ENCODE measurements around the gene FGF5.

DNA sequence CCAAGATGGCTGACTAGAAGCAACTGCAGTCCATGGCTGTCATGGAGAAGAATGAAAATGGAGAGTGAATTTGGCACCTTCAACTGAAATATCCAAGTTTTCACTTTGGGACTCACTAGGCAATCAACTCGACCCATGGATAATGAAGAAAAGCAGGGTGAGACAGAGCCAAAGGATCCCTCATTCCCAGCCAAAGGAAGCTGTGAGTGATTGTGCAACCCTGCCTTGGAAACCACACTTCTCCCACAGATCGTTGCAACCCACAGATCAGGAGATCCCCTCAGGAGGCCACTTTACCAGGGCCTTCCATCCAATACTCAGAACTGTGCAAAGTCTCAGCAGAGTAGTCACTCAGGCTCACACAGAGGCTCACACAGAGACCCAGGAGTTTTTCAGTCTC lies 73.6 kb downstream of the FGF5 start:
- TF ChIP-seq CTCF (IDR thresholded peaks at IDR 0.05), result no peak
- TF ChIP-seq POLR2A (IDR thresholded peaks at IDR 0.05), result no peak
